OCI-LY7 (cell line): ENCODE results near the gene LHPP. TPM values are rescaled to one million over a fixed set of nuclear protein-coding genes. Genes with fewer than 3 reads are reported as not detected.

Source experiments
- BruUV-seq: library from RNA; stranded (reverse); fragments of 400-500 nt; replicated peaks from 2 replicates; lab custom pipeline; 2021; lab: Mats Ljungman, UMichigan
- CTCF ChIA-PET: fragments of 300-600 bp; sonication (Branson Sonifier 250); formaldehyde crosslinking; loops from one replicate; lab custom pipeline; 2022; ENCODE audit warnings: antibody characterized with exemption; ENCODE audit not compliant: unreplicated experiment; lab: Charles Lee
- POLR2A ChIA-PET: fragments of 300-600 bp; sonication (Branson Sonifier 250); formaldehyde crosslinking; loops from one replicate; lab custom pipeline; 2022; ENCODE audit warnings: antibody characterized with exemption; lab: Charles Lee
- DNase-seq: peaks from one replicate; pipeline ENCODE4 v3.0.0-alpha.2; 2015; ENCODE audit warnings: low spot score
- H2AFZ ChIP-seq: fragments of 200-600 bp; sonication (generic), shearing (Covaris generic); 2 replicates; pipeline ENCODE4 v1.6.1; 2014; ENCODE audit warnings: mild to moderate bottlenecking, antibody characterized with exemption, low read length, moderate library complexity
- H3K27ac ChIP-seq: fragments of 200-600 bp; sonication (generic); 2 replicates; pipeline ENCODE4 v1.5.1; 2014; ENCODE audit warnings: mixed run types, low read depth, mild to moderate bottlenecking, moderate library complexity, low read length, inconsistent platforms; ENCODE audit not compliant: poor library complexity, severe bottlenecking
- H3K36me3 ChIP-seq: fragments of 200-600 bp; sonication (generic); 2 replicates; pipeline ENCODE4 v1.6.1; 2014; ENCODE audit warnings: mild to moderate bottlenecking, antibody characterized with exemption, low read length, moderate library complexity, mixed read lengths; ENCODE audit not compliant: insufficient read depth
- H3K4me1 ChIP-seq: fragments of 200-600 bp; sonication (generic); 2 replicates; pipeline ENCODE4 v1.5.1; 2014; ENCODE audit warnings: mild to moderate bottlenecking, low read length; ENCODE audit not compliant: insufficient read depth, poor library complexity, severe bottlenecking
- H3K4me2 ChIP-seq: fragments of 200-600 bp; sonication (generic); 2 replicates; pipeline ENCODE4 v1.6.1; 2014; ENCODE audit warnings: mild to moderate bottlenecking, low read length
- H3K4me3 ChIP-seq: fragments of 200-600 bp; sonication (generic); 2 replicates; pipeline ENCODE4 v1.5.1; 2014; ENCODE audit warnings: mild to moderate bottlenecking, low read depth, low read length; ENCODE audit not compliant: poor library complexity, severe bottlenecking
- H3K79me2 ChIP-seq: fragments of 200-600 bp; sonication (generic); 2 replicates; pipeline ENCODE4 v1.6.1; 2016; ENCODE audit warnings: low read depth, mild to moderate bottlenecking, low read length, moderate library complexity, mixed read lengths; ENCODE audit not compliant: insufficient read depth
- H3K9me2 ChIP-seq: fragments of 200-600 bp; sonication (generic); 2 replicates; pipeline ENCODE4 v1.6.1; 2016; ENCODE audit warnings: mild to moderate bottlenecking, low read length, mixed read lengths; ENCODE audit not compliant: insufficient read depth
- H3K9me3 ChIP-seq: fragments of 200-600 bp; sonication (generic); 2 replicates; pipeline ENCODE4 v1.6.1; 2014; ENCODE audit warnings: mild to moderate bottlenecking, mixed run types, low read length, mixed read lengths
- H4K20me1 ChIP-seq: fragments of 200-600 bp; sonication (generic); 2 replicates; pipeline ENCODE4 v1.6.1; 2014; ENCODE audit warnings: mild to moderate bottlenecking, antibody characterized with exemption, low read length, moderate library complexity, mixed read lengths; ENCODE audit not compliant: insufficient read depth
- EZH2phosphoT487 ChIP-seq: fragments of 200-600 bp; sonication (generic); IDR thresholded peaks from 2 replicates; pipeline ENCODE4 v1.6.1; 2018; ENCODE audit warnings: low read depth, borderline replicate concordance, mild to moderate bottlenecking, mixed run types, antibody characterized with exemption, low read length, moderate library complexity, mixed read lengths
- intact Hi-C: fragments of 100-400 bp; cut with micrococcal nuclease; formaldehyde crosslinking; loops from one replicate; pipeline ENCODE4 v1.10.0; 2022; ENCODE audit not compliant: unreplicated experiment
- total RNA-seq, 2 experiments: library from RNA; depleted of rRNA in 1 of 2; stranded (reverse); fragments of >200 nt in 1 of 2; shearing (Covaris generic) in 1 of 2; gene quantifications; 2 replicates each; pipeline ENCODE4 v1.2.3, GENCODE V29; 2014 to 2022
- TF ChIP-seq, protein P1 (sequence below): fragments of 200-600 bp; sonication (generic); conservative IDR thresholded peaks from 2 replicates; pipeline ENCODE4 v1.5.1; 2014; ENCODE audit warnings: mild to moderate bottlenecking, antibody characterized with exemption, low read length, moderate library complexity, mixed read lengths

LHPP gene
- total RNA-seq, 2 experiments from 2014 or later: 30.3 to 65.2 TPM

DNA sequence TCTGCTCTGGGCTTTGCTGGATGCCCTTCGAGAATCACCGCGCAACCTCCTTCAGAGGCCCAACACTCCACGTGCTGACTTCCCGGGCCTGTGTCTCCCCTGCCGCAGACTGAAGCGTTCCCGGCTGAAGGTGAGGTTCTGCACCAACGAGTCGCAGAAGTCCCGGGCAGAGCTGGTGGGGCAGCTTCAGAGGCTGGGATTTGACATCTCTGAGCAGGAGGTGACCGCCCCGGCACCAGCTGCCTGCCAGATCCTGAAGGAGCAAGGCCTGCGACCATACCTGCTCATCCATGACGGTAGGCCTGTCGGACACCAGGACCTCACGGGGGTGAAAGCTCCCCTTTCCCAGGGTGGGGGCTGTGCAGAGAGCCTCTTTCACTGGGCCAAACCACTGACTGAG lies 22.4 kb downstream of the LHPP start:
- no peak overlapping the region for H3K4me3 ChIP-seq
- ChIA-PET POLR2A (no interaction called here), CTCF (no interaction called here)

DNA sequence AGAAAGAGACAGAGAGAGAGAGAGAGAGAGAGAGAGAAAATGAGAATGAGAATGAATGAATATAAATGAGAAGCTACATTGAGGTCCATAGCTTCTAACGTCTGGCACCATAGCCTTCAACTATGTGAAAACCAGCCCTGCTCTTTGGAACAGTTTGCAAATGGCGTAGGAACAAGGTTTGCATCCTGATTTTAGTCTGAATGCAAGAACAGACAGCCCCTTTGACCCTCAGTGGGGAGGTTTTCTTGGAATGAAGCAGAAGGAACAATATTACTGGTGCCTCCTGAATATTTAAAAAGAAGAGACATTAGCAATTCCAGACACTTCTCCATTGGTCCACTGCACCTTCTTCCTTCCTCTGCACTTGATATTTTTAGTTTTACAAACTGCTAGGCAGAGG lies 23.0 kb downstream of the LHPP start:
- no peak for DNase-seq
- Histone ChIP-seq H3K4me2 (no peak overlapping the region), H3K4me3 (no peak overlapping the region), H3K36me3 (peaks cover 12% of the 10 kb centered on the region), H3K9me3 (peaks cover 12% of the 10 kb centered on the region), H3K79me2 (no peaks in the 10 kb centered on the region), H3K4me1 (peaks cover 10% of the 10 kb centered on the region), H3K9me2 (no peaks in the 10 kb centered on the region), H3K27ac (no peak overlapping the region), H4K20me1 (0 out of 2 replicates have a peak, but pooled peaks cover 5% of the 10 kb centered on the region), H2AFZ (no peak overlapping the region)
- intact Hi-C loops: no loop called here
- TF ChIP-seq, protein P1, sequence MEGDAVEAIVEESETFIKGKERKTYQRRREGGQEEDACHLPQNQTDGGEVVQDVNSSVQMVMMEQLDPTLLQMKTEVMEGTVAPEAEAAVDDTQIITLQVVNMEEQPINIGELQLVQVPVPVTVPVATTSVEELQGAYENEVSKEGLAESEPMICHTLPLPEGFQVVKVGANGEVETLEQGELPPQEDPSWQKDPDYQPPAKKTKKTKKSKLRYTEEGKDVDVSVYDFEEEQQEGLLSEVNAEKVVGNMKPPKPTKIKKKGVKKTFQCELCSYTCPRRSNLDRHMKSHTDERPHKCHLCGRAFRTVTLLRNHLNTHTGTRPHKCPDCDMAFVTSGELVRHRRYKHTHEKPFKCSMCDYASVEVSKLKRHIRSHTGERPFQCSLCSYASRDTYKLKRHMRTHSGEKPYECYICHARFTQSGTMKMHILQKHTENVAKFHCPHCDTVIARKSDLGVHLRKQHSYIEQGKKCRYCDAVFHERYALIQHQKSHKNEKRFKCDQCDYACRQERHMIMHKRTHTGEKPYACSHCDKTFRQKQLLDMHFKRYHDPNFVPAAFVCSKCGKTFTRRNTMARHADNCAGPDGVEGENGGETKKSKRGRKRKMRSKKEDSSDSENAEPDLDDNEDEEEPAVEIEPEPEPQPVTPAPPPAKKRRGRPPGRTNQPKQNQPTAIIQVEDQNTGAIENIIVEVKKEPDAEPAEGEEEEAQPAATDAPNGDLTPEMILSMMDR: no peak
- TF ChIP-seq EZH2phosphoT487: no peak
- POLR2A ChIA-PET: no interaction called here
- no TSS peak for BruUV-seq
- CTCF ChIA-PET: no interaction called here

More for the DNA sequence above, 22.4 kb downstream of the LHPP start:
- Histone ChIP-seq H3K9me3 (peaks cover 12% of the 10 kb centered on the region), H3K36me3 (peaks cover 12% of the 10 kb centered on the region), H3K27ac (no peak overlapping the region), H3K9me2 (no peaks in the 10 kb centered on the region), H3K4me2 (no peak overlapping the region), H2AFZ (no peak overlapping the region), H3K79me2 (no peaks in the 10 kb centered on the region), H4K20me1 (0 out of 2 replicates have a peak, but pooled peaks cover 5% of the 10 kb centered on the region), H3K4me1 (peaks cover 8% of the 10 kb centered on the region)
- TF ChIP-seq, protein P1: no peak
- no peak for TF ChIP-seq EZH2phosphoT487
- no TSS peak for BruUV-seq
- intact Hi-C loops: no loop called here
- DNase-seq: no peak

DNA sequence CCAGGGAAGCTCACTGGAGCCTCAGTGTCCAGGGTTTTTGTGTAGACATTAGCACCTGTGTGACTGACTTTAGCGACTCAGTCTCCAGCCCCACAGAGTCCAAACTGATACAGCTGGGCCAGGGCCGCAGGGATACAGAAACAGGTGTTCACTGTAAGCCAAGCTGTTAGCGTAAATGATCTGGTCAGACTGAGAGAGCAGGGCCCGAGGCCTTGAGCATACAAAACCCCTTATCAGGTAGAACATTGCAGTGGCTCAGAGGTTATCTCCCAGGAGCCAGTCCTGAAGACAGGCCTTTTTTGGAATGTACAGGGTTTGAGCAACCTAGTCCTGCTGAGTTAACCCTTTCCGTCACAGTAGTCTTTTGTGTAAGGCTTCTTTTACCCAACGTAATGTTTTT lies 25.0 kb downstream of the LHPP start:
- Histone ChIP-seq H3K36me3 (peaks cover 12% of the 10 kb centered on the region), H2AFZ (no peak overlapping the region), H3K9me3 (peaks cover 12% of the 10 kb centered on the region), H3K9me2 (no peaks in the 10 kb centered on the region), H3K4me1 (peaks cover 10% of the 10 kb centered on the region), H3K79me2 (no peaks in the 10 kb centered on the region), H3K4me2 (no peak overlapping the region), H3K4me3 (no peak overlapping the region), H4K20me1 (no peaks in the 10 kb centered on the region), H3K27ac (no peak overlapping the region)
- BruUV-seq: no TSS peak
- intact Hi-C loops: no loop called here
- CTCF ChIA-PET: no interaction called here
- no peak for TF ChIP-seq EZH2phosphoT487
- TF ChIP-seq, protein P1: no peak
- POLR2A ChIA-PET: no interaction called here
- DNase-seq: no peak
